T-cell (primary cell): ENCODE measurements around the gene GRM3. TPM values are rescaled to one million over a fixed set of nuclear protein-coding genes. Genes with fewer than 3 reads are reported as not detected.

Source experiments
- ATAC-seq, 4 experiments: fragments of 200-7000 bp in 3 of 4; fragments of 150-1000 bp in 1 of 4; cut with Tn5 transposase; replicated peaks in 1 of 4; 1 replicate in 3 of 4; 2 replicates in 1 of 4; pipeline ENCODE4 v1.10.0; 2021; ENCODE audit warnings: moderate library complexity in 3 of 4, mild to moderate bottlenecking in 2 of 4, moderate number of reproducible peaks in 1 of 4
- CTCF ChIA-PET, 2 donors: fragments of 300-600 bp; sonication (Branson Sonifier 250); formaldehyde crosslinking; loops; one replicate each; lab custom pipeline; 2022; ENCODE audit warnings: antibody characterized with exemption in 2 of 2; lab: Charles Lee
- POLR2A ChIA-PET, 2 donors: fragments of 300-600 bp; sonication (Branson Sonifier 250); formaldehyde crosslinking; loops; one replicate each; lab custom pipeline; 2022; ENCODE audit warnings: antibody characterized with exemption in 2 of 2; lab: Charles Lee
- DNase-seq, 35 experiments: peaks; one replicate each; pipeline versions ENCODE4 v3.0.0 to v3.0.0-alpha.2; 2013 to 2023
- H3K27ac ChIP-seq: one replicate; pipeline ENCODE4 v1.5.1; 2013; ENCODE audit warnings: low read length
- H3K27me3 ChIP-seq, 2 experiments: replicated peaks in 1 of 2; 1 replicate in 1 of 2; 2 replicates in 1 of 2; pipeline versions ENCODE4 v1.6.1 to v1.7.0; 2013; ENCODE audit warnings: low read length in 1 of 2, mixed read lengths in 1 of 2; ENCODE audit not compliant: control insufficient read depth in 2 of 2, insufficient read depth in 2 of 2; ENCODE audit errors: extremely low read depth in 1 of 2
- H3K36me3 ChIP-seq, 2 donors: 1 replicate in 1 of 2; 2 replicates in 1 of 2; pipeline versions ENCODE4 v1.6.1 to v1.7.0; 2013; ENCODE audit warnings: low read length in 1 of 2; ENCODE audit not compliant: control insufficient read depth in 2 of 2, insufficient read depth in 1 of 2; ENCODE audit errors: extremely low read depth in 1 of 2
- H3K4me1 ChIP-seq, 2 experiments: 1 replicate in 1 of 2; 2 replicates in 1 of 2; pipeline versions ENCODE4 v1.6.1 to v1.7.0; 2013; ENCODE audit warnings: low read length in 2 of 2, mixed read lengths in 1 of 2; ENCODE audit not compliant: insufficient read depth in 2 of 2, control insufficient read depth in 1 of 2; ENCODE audit errors: extremely low read depth in 1 of 2
- H3K4me3 ChIP-seq, 2 donors: 1 replicate in 1 of 2; 2 replicates in 1 of 2; pipeline versions ENCODE4 v1.5.1 to v1.7.0; 2013; ENCODE audit warnings: mild to moderate bottlenecking in 2 of 2, low read length in 1 of 2, moderate library complexity in 1 of 2; ENCODE audit not compliant: control insufficient read depth in 1 of 2; ENCODE audit errors: extremely low read depth in 1 of 2
- H3K9me3 ChIP-seq: 2 replicates; pipeline ENCODE4 v1.7.0; 2013
- H3K27ac Mint-ChIP-seq, 2 donors: one replicate each; pipeline ENCODE4 v1.8.0; 2020 to 2021; ENCODE audit warnings: mild to moderate bottlenecking in 2 of 2, mixed read lengths in 2 of 2
- H3K27me3 Mint-ChIP-seq, 2 donors: one replicate each; pipeline ENCODE4 v1.8.0; 2021 to 2022; ENCODE audit warnings: mixed read lengths in 2 of 2
- H3K36me3 Mint-ChIP-seq: one replicate; pipeline ENCODE4 v1.8.0; 2021; ENCODE audit warnings: mixed read lengths
- H3K4me1 Mint-ChIP-seq, 3 donors: one replicate each; pipeline ENCODE4 v1.8.0; 2020 to 2022; ENCODE audit warnings: mixed read lengths in 3 of 3, mild to moderate bottlenecking in 1 of 3
- H3K4me3 Mint-ChIP-seq, 3 donors: one replicate each; pipeline ENCODE4 v1.8.0; 2020 to 2022; ENCODE audit warnings: mild to moderate bottlenecking in 3 of 3, mixed read lengths in 3 of 3, moderate library complexity in 3 of 3
- H3K9me3 Mint-ChIP-seq, 3 donors: one replicate each; pipeline ENCODE4 v1.8.0; 2020 to 2022; ENCODE audit warnings: mixed read lengths in 3 of 3
- WGBS: methylation state at CpG from one replicate; pipeline ENCODE4 v1.1.5; 2013; ENCODE audit warnings: missing lambda C conversion rate; ENCODE audit not compliant: insufficient coverage; 5-methylcytosine and 5-hydroxymethylcytosine counted together
- total RNA-seq, 35 experiments: library from RNA in 6 of 35; stranded (reverse) in 6 of 35; fragments of 120-200 nt in 1 of 35; gene quantifications; one replicate each; pipeline versions ENCODE4 v1.2.1 to v1.2.4 and lab custom pipeline; 2013 to 2026

The GRM3 gene
- total RNA-seq, 5 donors from 2014 or later (not counting 1 experiment from before 2014, with no cell fraction given), result not detected

- Histone ChIP-seq H3K27ac (no peak overlapping the region), H3K9me3 (no peaks in the 10 kb centered on the region), H3K36me3 (no peaks in the 10 kb centered on the region), H3K4me3 (no peak overlapping the region), H3K27me3 (no peaks in the 10 kb centered on the region), H3K4me1 (no peaks in the 10 kb centered on the region)
- POLR2A ChIA-PET, result no interaction called here
- H3K4me3 Mint-ChIP-seq, result no peak overlapping the region
- H3K27ac Mint-ChIP-seq, result no peak overlapping the region
- H3K4me1 Mint-ChIP-seq, result no peaks in the 10 kb centered on the region
- no peaks in the 10 kb centered on the region for H3K36me3 Mint-ChIP-seq
- CTCF ChIA-PET, result no interaction called here
- peaks cover 0 to 3% (median 0%) of the 10 kb centered on the region in 3 donors for H3K9me3 Mint-ChIP-seq
- no peak for ATAC-seq
- no peaks in the 10 kb centered on the region for H3K27me3 Mint-ChIP-seq
- DNase-seq, result no peak
These were observed 45.7 kb downstream of the GRM3 start for GRCh38 chr7:86689363-86689762.

GRCh38 chr7:86692755-86693154, 49.0 kb downstream of the GRM3 start:
- ChIA-PET POLR2A (no interaction called here), CTCF (no interaction called here)
- 57% methylated on average over 1 of the region's 2 CpGs for WGBS
- H3K27me3 ChIP-seq, result no peaks in the 10 kb centered on the region
- no peaks in the 10 kb centered on the region for H3K4me1 Mint-ChIP-seq
- no peaks in the 10 kb centered on the region for H3K36me3 ChIP-seq
- no peaks in the 10 kb centered on the region for H3K9me3 ChIP-seq
- H3K4me3 ChIP-seq, result no peak overlapping the region
- H3K27ac Mint-ChIP-seq, result no peak overlapping the region
- no peak overlapping the region for H3K4me3 Mint-ChIP-seq
- no peak overlapping the region for H3K27ac ChIP-seq
- DNase-seq (no peak), ATAC-seq (no peak)
- H3K4me1 ChIP-seq, result no peaks in the 10 kb centered on the region
- no peaks in the 10 kb centered on the region for H3K36me3 Mint-ChIP-seq
- H3K27me3 Mint-ChIP-seq, result no peaks in the 10 kb centered on the region
- H3K9me3 Mint-ChIP-seq, result no peaks in the 10 kb centered on the region

- Histone ChIP-seq H3K36me3 (no peaks in the 10 kb centered on the region), H3K4me3 (no peak overlapping the region), H3K27ac (no peak overlapping the region), H3K9me3 (no peaks in the 10 kb centered on the region), H3K27me3 (no peaks in the 10 kb centered on the region), H3K4me1 (no peaks in the 10 kb centered on the region)
- 55% methylated on average over 1 of the region's 1 CpG for WGBS
- DNase-seq, result no peak
- H3K27ac Mint-ChIP-seq, result no peak overlapping the region
- no peak overlapping the region for H3K4me3 Mint-ChIP-seq
- no peaks in the 10 kb centered on the region for H3K27me3 Mint-ChIP-seq
- no peaks in the 10 kb centered on the region for H3K4me1 Mint-ChIP-seq
- ChIA-PET POLR2A (no interaction called here), CTCF (no interaction called here)
- peaks cover 0 to 7% (median 0%) of the 10 kb centered on the region in 3 donors for H3K9me3 Mint-ChIP-seq
- ATAC-seq, result no peak
- H3K36me3 Mint-ChIP-seq, result no peaks in the 10 kb centered on the region
These were observed 62.7 kb downstream of the GRM3 start for GRCh38 chr7:86706406-86706805.

- WGBS, result 73% methylated on average over 6 of the region's 6 CpGs
- ChIA-PET CTCF (no interaction called here), POLR2A (no interaction called here)
- H3K4me1 ChIP-seq, result no peaks in the 10 kb centered on the region
- H3K4me3 Mint-ChIP-seq, result no peak overlapping the region
- no peak overlapping the region for H3K27ac ChIP-seq
- no peaks in the 10 kb centered on the region for H3K36me3 Mint-ChIP-seq
- H3K9me3 Mint-ChIP-seq, result peaks cover 0 to 7% (median 2%) of the 10 kb centered on the region in 3 donors
- no peak for ATAC-seq
- no peak overlapping the region for H3K4me3 ChIP-seq
- no peak for DNase-seq
- H3K27ac Mint-ChIP-seq, result no peak overlapping the region
- H3K27me3 ChIP-seq, result no peaks in the 10 kb centered on the region
- no peaks in the 10 kb centered on the region for H3K9me3 ChIP-seq
- H3K27me3 Mint-ChIP-seq, result no peaks in the 10 kb centered on the region
- no peaks in the 10 kb centered on the region for H3K4me1 Mint-ChIP-seq
- no peaks in the 10 kb centered on the region for H3K36me3 ChIP-seq
These were observed 64.4 kb downstream of the GRM3 start for GRCh38 chr7:86708031-86708680.

- H3K9me3 ChIP-seq, result no peaks in the 10 kb centered on the region
- no peak overlapping the region for H3K4me3 ChIP-seq
- H3K27me3 Mint-ChIP-seq, result no peaks in the 10 kb centered on the region
- DNase-seq, result no peak
- H3K27ac Mint-ChIP-seq, result no peak overlapping the region
- CTCF ChIA-PET, result no interaction called here
- 100% methylated on average over 1 of the region's 1 CpG for WGBS
- H3K4me1 ChIP-seq, result no peaks in the 10 kb centered on the region
- H3K36me3 ChIP-seq, result no peaks in the 10 kb centered on the region
- H3K4me3 Mint-ChIP-seq, result no peak overlapping the region
- H3K4me1 Mint-ChIP-seq, result no peaks in the 10 kb centered on the region
- no peaks in the 10 kb centered on the region for H3K27me3 ChIP-seq
- H3K27ac ChIP-seq, result no peak overlapping the region
- POLR2A ChIA-PET, result no interaction called here
- H3K9me3 Mint-ChIP-seq, result peaks cover 0 to 6% (median 5%) of the 10 kb centered on the region in 3 donors
- H3K36me3 Mint-ChIP-seq, result no peaks in the 10 kb centered on the region
- ATAC-seq, result no peak
These were observed 76.6 kb downstream of the GRM3 start for GRCh38 chr7:86720306-86720705.

- H3K4me3 Mint-ChIP-seq, result no peak overlapping the region
- 95% methylated on average over 2 of the region's 4 CpGs for WGBS
- DNase-seq, result no peak
- no peaks in the 10 kb centered on the region for H3K36me3 Mint-ChIP-seq
- no peaks in the 10 kb centered on the region for H3K9me3 ChIP-seq
- peaks cover 8 to 15% (median 12%) of the 10 kb centered on the region in 3 donors for H3K9me3 Mint-ChIP-seq
- no peaks in the 10 kb centered on the region for H3K4me1 ChIP-seq
- H3K27ac Mint-ChIP-seq, result no peak overlapping the region
- H3K36me3 ChIP-seq, result no peaks in the 10 kb centered on the region
- no peaks in the 10 kb centered on the region for H3K4me1 Mint-ChIP-seq
- ChIA-PET CTCF (no interaction called here), POLR2A (no interaction called here)
- no peaks in the 10 kb centered on the region for H3K27me3 Mint-ChIP-seq
- no peak overlapping the region for H3K27ac ChIP-seq
- no peaks in the 10 kb centered on the region for H3K27me3 ChIP-seq
- H3K4me3 ChIP-seq, result no peak overlapping the region
- no peak for ATAC-seq
These were observed 90.1 kb downstream of the GRM3 start for GRCh38 chr7:86733783-86734182.
